Ovary (tissue), 3 donors: Measurements from ENCODE around the gene ZER1.

Source experiments
- CTCF ChIP-seq, 3 donors: fragments of 450-650 bp in 2 of 3; fragments of 200-600 bp in 1 of 3; IDR thresholded peaks; one replicate each; pipeline versions ENCODE4 v1.5.1 to v1.8.0; 2016 to 2022; ENCODE audit warnings: antibody characterized with exemption in 3 of 3, mild to moderate bottlenecking in 1 of 3
- POLR2A ChIP-seq: fragments of 450-650 bp; IDR thresholded peaks from one replicate; pipeline ENCODE4 v1.6.1; 2017; ENCODE audit warnings: antibody characterized with exemption, mild to moderate bottlenecking, moderate library complexity
- donor health status: DM: no; HTN: no; CAD: no.

DNA sequence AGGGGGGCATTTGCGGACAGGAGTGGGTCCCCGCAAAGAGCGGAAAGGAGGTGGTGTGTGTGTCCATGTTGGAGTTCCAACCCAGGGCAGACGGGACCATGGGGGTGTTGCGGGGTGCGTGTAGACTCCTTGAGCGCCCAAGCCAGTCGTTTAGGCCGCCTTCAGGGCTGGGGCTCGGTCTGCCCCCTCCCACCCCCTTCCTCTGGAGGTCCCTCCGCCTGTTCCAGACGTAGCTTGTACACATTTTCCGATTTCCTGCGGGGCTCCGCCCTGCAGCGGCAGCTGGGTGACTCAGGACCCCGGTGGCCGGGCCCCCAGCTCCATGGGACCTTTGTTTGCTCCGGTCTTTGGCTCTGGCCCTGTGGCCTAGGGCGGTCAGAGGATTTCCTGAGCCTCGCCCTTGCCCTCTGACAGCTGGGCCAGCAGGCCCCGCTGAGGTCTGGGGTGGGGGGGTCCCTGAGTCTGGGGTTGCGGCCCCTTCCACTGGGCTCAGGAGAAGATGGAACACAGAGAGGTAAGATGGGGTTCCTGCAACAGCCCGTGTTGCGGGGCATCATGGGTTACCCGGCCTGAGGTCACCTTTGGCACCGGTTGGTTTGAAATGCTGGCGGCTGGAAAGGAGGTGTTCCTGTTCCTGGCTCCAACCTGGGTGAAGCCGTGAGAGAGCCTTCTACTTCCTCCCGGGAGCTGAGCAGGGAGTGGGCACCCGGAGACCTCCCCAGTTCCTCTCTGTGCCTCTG lies 67.9 kb downstream of the ZER1 start:
- TF ChIP-seq CTCF (IDR thresholded peaks at IDR 0.05) (no peak), POLR2A (no peak)
